22Rv1 (cell line): ENCODE results near the gene C11orf21.
A peak's percentile ranks its signal among the peaks of the same experiment; 100 is the strongest.

Source experiments
- H3K27ac ChIP-seq: fragments of 450-650 bp; 2 replicates; pipeline ENCODE4 v1.5.1; 2017
- ZFX ChIP-seq: fragments of 450-650 bp; IDR thresholded peaks from 2 replicates; pipeline ENCODE4 v1.6.1; 2017; ENCODE audit warnings: antibody characterized with exemption, borderline replicate concordance
- TF ChIP-seq, protein P1 (sequence below): fragments of 450-650 bp; IDR thresholded peaks from 2 replicates; pipeline ENCODE4 v1.5.1; 2017; ENCODE audit warnings: mild to moderate bottlenecking

C11orf21 gene

DNA sequence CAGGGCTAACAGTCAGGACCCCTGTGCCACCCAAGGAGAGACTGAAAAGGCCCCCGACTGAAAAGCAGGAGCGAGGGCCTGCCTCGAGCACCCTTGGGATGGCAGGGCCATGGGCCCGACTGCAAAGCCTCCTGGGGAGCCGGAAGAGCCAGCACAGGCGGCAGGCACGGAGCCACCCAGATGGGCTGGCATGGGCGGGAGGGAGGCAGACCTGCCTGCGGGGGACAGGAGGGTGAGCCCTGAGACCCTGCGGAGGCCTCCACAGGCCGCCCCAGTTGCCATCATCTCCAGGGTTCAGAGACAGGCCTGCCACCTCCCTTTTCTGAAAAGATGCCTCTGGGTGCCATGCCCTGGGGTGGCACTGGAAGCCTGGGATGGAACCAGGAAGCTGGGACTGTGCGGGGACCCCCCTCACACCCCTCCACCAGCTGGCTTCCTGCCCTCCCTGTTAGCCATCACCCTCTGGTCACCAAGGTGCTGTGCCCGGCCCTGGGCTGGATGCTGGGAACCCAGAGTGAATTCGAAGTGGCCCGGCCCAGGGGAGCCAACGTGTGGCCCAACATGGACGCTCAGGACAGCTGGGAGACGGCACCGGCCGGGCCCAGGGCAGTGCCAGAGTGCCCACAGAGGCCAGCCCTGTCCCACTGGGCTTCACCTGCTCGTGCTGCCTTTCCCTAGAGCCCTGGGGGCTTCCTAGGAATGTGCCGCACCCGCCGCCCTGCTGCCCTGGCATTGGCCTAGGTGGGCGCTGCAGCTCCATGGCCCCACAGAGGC lies 13.9 kb upstream of the C11orf21 start:
- no peak overlapping the region for H3K27ac ChIP-seq
- TF ChIP-seq, protein P1, sequence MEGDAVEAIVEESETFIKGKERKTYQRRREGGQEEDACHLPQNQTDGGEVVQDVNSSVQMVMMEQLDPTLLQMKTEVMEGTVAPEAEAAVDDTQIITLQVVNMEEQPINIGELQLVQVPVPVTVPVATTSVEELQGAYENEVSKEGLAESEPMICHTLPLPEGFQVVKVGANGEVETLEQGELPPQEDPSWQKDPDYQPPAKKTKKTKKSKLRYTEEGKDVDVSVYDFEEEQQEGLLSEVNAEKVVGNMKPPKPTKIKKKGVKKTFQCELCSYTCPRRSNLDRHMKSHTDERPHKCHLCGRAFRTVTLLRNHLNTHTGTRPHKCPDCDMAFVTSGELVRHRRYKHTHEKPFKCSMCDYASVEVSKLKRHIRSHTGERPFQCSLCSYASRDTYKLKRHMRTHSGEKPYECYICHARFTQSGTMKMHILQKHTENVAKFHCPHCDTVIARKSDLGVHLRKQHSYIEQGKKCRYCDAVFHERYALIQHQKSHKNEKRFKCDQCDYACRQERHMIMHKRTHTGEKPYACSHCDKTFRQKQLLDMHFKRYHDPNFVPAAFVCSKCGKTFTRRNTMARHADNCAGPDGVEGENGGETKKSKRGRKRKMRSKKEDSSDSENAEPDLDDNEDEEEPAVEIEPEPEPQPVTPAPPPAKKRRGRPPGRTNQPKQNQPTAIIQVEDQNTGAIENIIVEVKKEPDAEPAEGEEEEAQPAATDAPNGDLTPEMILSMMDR = no peak
- TF ChIP-seq ZFX = no peak

DNA sequence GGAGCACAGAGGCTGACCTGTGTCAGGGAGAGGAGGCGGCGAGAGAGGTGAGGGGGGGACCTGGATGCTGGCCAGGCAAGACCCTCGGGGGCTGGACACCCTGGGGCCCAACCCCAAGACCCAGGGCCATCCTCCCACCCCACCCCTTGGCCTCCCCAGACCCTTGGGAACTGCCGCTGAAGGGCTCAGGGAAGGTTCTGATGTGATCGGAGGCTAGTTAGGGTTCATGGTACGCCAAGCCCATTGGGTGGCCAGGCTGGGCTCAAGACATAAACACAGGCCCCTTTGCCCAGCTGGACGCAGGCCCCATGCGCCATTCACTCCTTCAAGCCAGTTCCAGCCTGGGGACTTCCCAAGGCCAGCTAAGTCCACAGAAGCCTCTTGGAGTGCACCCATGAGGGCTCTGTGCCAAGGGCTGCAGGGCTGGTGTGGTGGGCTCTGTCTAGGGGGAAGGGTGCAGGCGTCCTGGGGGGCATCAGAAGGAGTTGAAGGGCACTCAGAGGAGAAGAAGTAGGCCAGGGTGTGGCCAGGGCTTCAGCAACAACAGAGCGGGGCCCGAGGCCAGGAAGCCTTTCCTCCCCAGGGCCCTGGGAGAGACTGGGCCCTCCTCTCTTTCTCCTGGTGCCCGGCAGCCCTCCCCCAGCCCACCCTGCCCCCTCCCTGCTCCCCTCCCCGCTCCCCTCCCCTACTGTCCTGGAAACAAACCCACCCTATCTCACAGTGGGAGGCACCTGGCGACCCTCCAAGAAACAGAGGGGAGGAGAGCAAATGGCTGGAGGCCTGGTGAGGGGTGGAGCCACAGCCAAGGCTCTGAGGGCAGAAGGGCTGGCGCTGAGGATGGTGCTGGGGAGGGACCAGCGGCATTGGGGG lies 13.0 kb upstream of the C11orf21 start:
- H3K27ac ChIP-seq = no peak overlapping the region
- TF ChIP-seq ZFX = no peak
- TF ChIP-seq, protein P1 = no peak

DNA sequence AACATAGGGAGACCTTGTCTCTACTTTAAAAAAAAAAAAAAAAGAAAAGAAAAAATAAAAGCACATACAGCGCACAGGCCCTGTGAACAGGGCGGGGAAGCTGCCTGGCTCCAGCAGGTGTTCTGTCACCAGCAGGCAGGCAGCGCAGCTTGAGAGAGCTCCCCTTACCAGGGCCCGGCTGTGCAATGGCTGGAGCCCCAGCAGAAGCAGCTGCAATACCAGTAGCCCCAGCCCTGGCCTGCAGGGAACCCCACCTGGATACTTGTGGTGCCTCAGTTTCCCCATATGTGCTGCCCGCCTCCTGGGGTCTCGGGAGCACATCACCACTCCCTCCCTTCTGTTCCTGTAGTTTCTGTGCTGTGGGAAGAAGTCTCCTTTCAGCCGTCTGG lies 12.4 kb upstream of the C11orf21 start:
- no peak overlapping the region for H3K27ac ChIP-seq
- no peak for TF ChIP-seq ZFX
- TF ChIP-seq, protein P1 = no peak

DNA sequence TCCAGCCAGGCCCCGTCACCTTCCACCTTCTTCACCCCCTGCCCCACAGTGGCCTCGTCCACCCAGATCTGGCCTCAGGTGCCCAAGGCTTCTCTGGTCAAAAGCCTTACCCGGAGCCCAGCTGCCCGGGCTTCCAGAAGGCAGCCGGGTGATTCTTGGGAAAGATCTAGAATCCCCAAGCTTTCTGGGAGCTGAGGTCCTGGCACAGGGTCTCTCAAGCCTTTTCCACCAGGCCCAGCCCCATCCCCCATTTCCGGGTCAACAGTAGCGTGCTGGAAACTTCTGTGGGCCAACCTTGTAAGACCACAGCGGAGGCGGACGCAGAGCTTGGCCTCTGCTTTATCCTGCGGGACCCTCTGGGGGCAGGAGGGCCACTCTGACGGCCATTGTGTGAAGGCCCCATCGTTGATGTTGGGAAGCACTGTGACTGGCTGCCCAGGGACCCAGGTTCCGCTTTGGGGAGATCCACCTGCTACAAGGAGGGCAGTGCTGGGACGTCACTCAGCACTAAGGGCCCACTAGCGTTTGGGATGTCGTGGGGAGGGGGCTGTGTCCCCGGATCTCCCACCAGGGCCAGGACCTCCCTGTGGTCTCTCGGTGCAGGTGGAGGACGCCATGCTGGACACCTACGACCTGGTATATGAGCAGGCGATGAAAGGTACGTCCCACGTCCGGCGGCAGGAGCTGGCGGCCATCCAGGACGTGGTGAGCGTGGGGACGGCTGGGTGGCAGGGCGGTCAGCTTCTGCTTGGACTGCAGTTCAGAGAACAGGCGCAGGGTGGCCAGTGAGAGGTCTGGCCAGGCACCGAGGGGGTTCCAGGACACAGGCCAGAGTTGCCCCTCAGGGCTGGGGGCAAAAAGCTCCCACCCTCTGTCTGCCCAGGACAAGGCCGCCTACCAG lies 11.6 kb upstream of the C11orf21 start:
- no peak for TF ChIP-seq ZFX
- TF ChIP-seq, protein P1 = no peak
- no peak overlapping the region for H3K27ac ChIP-seq

DNA sequence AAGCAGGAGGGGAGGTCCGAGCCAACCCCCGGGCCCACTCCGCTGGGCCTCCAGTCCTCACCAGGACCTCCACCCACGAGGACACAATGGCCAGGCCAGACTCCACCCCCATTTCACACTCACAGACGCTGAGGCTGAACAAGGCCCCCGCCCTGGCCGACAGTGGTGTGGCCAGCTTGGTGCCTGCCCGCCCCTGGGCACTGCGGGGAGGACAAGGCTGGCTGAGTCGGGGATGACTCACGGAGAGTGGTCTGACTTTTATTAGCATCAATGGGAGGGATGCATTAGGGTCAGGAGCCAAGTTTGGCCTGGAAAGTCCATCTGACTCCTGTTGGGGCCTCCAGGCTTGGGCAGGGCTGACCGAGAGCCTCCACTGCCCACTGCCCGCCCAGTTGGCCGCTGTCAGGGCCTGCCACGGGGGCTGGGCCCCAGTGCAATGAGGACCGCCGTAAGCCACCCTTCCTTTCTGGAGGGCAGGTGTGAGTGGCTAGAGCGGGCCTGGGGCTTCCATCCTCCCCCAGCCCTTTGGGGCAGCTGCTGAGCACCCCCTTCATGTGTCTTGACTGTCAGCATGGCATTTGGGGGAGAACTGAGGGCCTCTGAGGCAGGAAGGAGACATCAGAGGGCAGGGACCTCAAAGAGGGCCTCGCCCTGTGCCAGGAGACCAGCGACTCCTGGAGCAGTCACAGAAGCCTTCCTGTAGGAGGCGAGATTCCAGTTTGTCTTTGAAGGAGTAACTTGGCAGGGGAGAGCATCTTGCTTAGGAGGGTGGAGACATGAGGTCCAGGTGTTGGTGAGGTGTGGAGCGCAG lies 10.7 kb upstream of the C11orf21 start:
- TF ChIP-seq, protein P1 = peak; percentile 15; the same call in 1 of the 2 replicates
- no peak for TF ChIP-seq ZFX
- no peak overlapping the region for H3K27ac ChIP-seq

DNA sequence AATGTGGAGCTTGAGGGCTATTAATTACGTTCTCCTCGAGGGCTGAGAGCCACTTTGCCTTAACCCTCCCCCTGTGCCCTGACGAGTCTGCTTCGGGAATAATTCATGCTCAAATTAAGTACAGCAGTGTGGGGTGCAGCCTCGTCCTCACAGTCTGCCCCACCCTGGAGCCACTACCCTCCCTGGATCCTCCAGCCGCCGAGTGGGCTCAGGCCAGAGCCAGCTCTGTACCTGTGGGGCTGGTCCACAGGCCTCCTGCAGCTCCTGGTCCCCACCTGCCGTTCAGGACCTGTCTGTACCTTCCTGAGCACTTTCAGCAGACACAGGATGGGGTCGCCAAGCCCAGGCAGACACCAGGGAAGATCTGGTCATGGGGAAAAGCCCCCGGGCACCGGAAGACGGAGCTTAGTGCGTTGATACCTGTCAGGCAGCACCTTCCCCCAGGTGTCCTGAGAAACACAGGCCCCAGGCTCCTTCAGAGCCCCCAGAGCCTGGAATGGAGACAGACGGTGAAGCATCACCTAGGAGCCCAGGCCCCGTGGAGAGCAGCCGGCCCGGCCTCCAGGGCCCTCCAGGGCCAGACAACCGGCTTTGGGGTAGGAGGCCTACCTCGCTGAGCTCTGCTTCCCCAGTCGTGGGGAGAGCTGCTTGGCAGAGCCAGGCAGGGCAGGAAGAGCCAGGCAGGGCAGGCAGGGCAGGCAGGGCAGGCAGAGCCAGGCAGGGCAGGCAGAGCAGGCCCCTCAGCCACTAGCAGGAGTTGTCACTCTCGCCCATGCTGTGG lies 9.8 kb upstream of the C11orf21 start:
- no peak overlapping the region for H3K27ac ChIP-seq
- TF ChIP-seq, protein P1 = no peak
- TF ChIP-seq ZFX = no peak
